Superior temporal gyrus (tissue), 1 donor: ENCODE results near the gene KCNMA1.
"Not testable (repeated sequence)": the region's sequence is repeated elsewhere in the genome, so short reads cannot be mapped to it uniquely, and the experiment has no call there.

Experiments
- DNase-seq: peaks from one replicate; pipeline ENCODE4 v3.0.0-alpha.2; 2016; ENCODE audit errors: extremely low spot score

KCNMA1 gene

GRCh38 chr10:77371848-77372799 is 265.5 kb downstream of the KCNMA1 start:
- DNase-seq = no peak

DNA sequence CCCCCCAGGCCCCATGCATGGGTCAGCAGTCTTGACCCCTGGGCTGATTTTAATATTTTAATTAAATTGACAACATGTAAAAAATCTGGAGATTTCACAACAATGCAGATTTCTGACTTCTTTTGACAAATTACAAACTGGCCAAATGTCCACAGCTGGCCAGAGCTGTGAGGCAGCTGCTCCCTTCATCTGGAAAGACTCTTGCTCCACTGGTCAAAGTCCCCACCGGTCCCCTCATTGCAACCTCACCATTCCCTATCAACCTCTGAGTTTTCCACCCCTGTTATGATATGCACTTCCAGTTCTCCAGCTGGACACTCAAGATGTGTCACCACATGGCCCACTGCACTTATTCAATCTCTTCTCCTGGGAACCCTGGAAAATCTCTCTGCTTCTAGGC is 266.2 kb downstream of the KCNMA1 start:
- no peak for DNase-seq

- no peak for DNase-seq
Measured at GRCh38 chr10:77368006-77368405, 269.6 kb downstream of the KCNMA1 start.

- DNase-seq = no peak
Measured at GRCh38 chr10:77363210-77363609, 274.4 kb downstream of the KCNMA1 start.

DNA sequence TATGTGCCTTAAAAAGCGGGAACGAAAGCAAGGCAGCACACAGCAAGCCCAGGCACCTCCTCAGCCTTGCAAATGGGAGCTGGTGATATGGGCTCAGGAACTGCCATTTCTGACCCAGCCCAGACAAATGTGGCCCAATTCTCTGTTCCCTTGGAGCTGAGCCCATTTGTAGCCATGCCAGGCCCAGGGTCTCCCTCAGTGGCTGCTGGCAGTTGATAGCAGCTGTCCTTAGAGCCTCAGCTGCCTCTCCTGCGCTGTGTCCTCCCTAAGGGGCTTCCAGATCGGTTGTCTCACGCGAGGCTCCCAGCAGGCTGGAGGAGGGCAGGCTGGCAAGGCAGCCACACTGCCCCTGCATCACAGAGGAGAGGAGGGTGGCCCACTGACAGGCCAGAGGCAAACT is 275.8 kb downstream of the KCNMA1 start:
- DNase-seq = no peak

GRCh38 chr10:77361426-77361825 is 276.2 kb downstream of the KCNMA1 start:
- no peak for DNase-seq

DNA sequence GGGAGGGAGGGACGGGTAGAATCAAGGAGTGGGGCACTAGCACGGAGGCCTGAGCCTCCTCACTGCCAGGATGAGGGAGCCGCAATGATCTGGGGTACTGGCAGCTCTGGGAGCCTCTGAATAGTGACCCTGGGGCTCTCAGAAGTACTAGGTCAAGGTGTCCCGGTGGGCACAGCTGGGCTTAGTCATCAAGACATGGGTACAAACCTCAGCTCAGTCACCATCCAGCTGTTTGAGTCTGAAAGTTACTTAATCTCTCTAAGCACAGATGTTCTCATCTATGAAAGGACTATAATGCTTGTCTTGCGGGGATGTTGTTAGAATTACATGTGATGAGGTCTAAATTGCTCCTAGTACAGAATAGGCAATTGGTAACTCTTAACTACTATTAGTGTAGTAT is 276.8 kb downstream of the KCNMA1 start:
- DNase-seq = no peak

GRCh38 chr10:77359950-77360520 is 277.6 kb downstream of the KCNMA1 start:
- no peak for DNase-seq

- DNase-seq = peak; percentile 46
Measured at GRCh38 chr10:77359287-77359691, 278.3 kb downstream of the KCNMA1 start.

GRCh38 chr10:77358656-77359055 is 279.0 kb downstream of the KCNMA1 start:
- peak; percentile 57 for DNase-seq

- peak; percentile 38 for DNase-seq
Measured at GRCh38 chr10:77357611-77358310, 279.8 kb downstream of the KCNMA1 start.

- DNase-seq = no peak
Measured at GRCh38 chr10:77357185-77357584, 280.4 kb downstream of the KCNMA1 start.

DNA sequence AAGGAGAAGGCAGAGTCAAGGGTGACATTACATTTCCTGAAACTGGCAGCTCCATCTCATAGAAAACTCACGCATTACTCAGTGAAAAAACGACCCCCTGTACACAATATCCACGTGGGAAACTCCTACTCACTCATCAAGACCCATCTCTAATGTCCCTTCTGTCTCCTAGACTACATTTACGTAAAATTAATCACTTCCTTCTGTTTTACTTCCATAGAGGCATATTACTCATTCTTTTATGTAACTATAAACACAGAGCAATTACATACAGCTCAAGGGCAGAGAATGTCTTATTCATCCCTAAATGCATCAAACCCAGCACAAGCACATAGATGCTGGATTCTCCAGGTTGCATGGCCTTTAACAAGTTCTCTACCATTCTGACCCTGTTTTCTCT is 281.8 kb downstream of the KCNMA1 start:
- peak; percentile 27 for DNase-seq

DNA sequence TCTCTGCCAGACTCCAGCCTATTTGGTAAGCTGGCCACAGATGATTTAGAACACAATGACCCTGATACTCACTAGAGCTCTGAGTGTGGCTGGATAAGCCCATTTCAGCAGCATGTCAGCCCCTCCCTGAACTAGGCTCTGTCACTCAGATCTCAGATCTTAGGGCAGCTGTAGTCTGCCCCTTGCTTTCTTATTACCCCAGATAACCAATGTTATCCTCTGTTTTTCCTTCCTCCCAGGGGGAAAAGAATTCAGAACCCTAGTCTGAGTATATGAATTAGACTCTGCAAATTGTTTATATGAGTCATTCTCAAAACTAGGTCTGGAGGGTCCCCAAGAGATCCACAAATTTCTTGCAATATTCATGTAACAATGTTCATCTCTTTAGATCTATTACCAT is 286.2 kb downstream of the KCNMA1 start:
- DNase-seq = no peak

- no peak for DNase-seq
Measured at GRCh38 chr10:77350711-77351119, 286.9 kb downstream of the KCNMA1 start.

DNA sequence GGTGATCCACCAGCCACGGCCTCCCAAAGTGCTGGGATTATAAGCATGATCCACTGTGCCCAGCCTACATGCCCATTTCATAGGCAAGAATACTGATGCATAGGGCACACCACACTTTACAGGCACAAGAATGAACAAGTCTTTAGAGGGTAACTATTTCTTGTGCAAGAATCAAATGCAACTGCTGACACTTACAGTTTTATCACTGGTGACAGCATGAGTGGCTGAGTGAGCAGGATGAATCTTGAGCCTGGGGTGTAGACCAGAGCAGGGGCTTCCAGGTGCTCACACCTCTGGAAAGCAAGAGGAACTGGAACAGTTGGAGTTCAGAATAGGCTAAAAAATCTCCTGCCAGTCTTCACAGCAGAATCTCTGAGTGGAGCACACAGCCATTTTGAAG is 287.5 kb downstream of the KCNMA1 start:
- no peak for DNase-seq

DNA sequence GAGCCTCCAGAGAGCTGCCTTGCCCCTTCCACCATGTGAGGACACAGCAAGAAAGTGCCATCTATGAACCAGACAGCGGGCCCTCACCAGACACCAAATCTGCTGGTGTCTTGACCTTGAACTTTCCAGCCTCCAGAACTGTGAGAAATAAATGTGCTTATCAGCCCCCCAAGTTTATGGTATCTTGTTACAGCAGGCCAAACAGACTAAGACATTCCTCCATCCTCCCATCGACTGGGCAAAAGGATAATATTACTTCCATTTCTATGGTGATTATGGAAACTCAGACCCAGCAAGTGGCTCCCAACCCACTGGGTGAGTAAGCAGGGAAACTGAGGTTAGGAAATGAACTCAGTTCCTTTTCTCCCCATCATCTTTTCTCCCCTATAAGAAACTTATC is 288.4 kb downstream of the KCNMA1 start:
- DNase-seq = no peak

DNA sequence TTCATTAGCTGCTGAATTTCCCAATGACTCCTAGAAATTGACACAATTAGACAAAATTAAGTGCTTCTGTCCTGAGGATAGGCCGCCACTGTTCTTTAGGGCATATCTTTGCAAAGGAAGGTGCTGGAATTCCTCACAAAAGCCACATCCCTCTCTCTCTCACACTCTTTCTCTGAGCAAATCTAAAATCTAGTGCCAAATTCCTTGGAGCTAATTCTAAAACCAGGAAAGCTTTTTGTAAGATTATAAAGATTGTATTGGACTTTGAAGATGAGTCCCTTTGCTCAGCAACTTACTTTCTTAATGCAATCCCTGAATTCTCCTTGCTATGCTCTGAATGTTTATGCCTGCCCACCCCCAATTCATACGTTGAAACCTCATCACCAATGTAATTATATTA is 288.9 kb downstream of the KCNMA1 start:
- no peak for DNase-seq

DNA sequence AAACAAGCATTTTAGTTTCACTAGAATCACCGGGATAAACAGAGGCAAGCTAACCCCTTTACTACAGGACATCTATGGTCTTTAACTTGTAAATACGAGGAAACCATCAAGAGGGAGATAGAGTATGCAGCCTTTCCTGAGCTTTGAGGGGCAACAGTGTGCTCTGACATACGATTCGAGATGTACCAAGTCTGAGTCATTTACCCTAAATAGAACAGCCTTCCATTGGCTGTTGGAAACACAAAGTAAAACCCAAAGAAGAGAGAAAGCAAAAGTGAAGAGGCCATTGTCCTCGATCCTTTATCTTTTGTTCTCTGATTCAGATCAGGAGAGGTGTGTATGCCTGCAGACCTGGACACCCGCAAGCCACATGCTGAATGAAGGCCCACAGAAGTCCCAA is 289.5 kb downstream of the KCNMA1 start:
- DNase-seq = peak; percentile 23

DNA sequence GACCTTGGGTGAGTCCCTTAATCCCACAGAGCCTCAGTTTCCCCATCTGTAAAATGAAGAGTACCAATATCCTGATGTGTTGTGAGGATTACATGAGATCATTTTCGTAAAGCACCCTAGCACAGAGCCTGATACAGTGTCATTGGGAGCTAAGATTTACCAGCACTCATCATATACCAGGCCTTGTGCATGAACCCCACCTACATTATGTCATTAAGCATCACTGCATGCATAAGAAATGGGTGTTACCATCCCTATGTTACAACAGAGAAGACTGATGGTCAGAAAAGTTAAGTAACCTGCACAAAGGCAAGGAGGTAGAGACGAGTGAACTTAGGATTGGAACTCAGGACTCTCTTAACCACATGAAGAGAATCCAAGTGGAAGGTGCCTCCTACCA is 290.6 kb downstream of the KCNMA1 start:
- no peak for DNase-seq

DNA sequence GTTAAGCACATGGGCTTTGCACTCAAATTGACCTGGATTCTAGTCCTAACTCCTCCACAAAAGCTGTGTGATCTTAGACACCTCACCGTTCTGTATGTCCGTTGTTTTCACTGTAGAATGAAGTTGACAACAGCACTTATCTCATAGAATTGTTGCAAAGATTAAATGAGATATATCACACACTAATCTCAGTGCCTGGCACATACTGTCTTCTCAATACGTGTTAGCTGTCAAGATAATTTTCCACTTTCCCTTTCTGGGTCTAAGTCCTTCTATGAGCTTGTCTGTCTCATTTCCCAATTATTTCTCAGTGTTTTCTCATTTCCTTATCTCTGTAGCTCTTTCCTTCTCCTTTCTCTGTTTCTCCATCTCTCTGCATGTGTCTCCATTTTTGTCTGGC is 296.6 kb downstream of the KCNMA1 start:
- no peak for DNase-seq

GRCh38 chr10:77339872-77340271 is 297.7 kb downstream of the KCNMA1 start:
- not testable (repeated sequence) for DNase-seq

DNA sequence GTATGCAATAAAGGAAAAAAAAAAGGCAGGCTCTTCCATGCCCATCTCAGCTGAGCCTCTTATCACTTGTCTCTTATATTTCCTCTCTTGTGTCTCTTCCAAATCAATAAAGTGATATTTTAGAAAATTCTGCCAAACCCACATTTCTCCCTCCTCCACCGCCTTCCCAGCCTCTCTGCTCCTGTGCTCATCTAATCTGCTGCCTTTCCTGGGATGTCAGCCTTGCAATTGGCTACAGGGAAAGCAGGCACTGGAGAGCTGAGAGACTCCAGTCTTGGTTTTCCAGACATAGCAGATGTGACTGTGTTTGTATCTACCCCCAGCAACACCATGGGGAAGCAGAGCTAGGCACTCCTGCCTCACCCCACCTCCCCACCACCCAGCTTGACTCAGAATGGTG is 298.4 kb downstream of the KCNMA1 start:
- no peak for DNase-seq
